Measurements from ENCODE around the gene DDAH1.

DDAH1 gene

GRCh38 chr1:85365851-85366250 is 99.1 kb downstream of the DDAH1 start:
- no peak for TF ChIP-seq CTCF (IDR thresholded peaks at IDR 0.05)
- no peak for DNase-seq (ENCODE audit: low spot score)
- no peak overlapping the region for H3K27ac ChIP-seq
- H3K4me3 ChIP-seq: no peak overlapping the region

- H3K4me3 ChIP-seq: no peak overlapping the region
- TF ChIP-seq CTCF (IDR thresholded peaks at IDR 0.05): no peak
- H3K27ac ChIP-seq: no peak overlapping the region
- DNase-seq (ENCODE audit: low spot score): no peak
Observed at GRCh38 chr1:85363521-85363920, 101.4 kb downstream of the DDAH1 start.

GRCh38 chr1:85363092-85363491 is 101.9 kb downstream of the DDAH1 start:
- H3K4me3 ChIP-seq: no peak overlapping the region
- no peak for TF ChIP-seq CTCF (IDR thresholded peaks at IDR 0.05)
- peak overlapping the region in 1 of 2 donors; percentile 13 for H3K27ac ChIP-seq
- DNase-seq (ENCODE audit: low spot score): no peak

GRCh38 chr1:85361606-85362296 is 103.2 kb downstream of the DDAH1 start:
- no peak for DNase-seq (ENCODE audit: low spot score)
- peak overlapping the region in 1 of 2 donors; percentile 6 for H3K27ac ChIP-seq
- no peak overlapping the region for H3K4me3 ChIP-seq
- no peak for TF ChIP-seq CTCF (IDR thresholded peaks at IDR 0.05)

- H3K27ac ChIP-seq: peak overlapping the region; percentile 6 to 13
- DNase-seq (ENCODE audit: low spot score): no peak
- no peak overlapping the region for H3K4me3 ChIP-seq
- no peak for TF ChIP-seq CTCF (IDR thresholded peaks at IDR 0.05)
Observed at GRCh38 chr1:85360730-85361493, 104.0 kb downstream of the DDAH1 start.

GRCh38 chr1:85359874-85360721 is 104.9 kb downstream of the DDAH1 start:
- no peak for TF ChIP-seq CTCF (IDR thresholded peaks at IDR 0.05)
- DNase-seq (ENCODE audit: low spot score): no peak

More at GRCh38 chr1:85359874-85360721, 104.9 kb downstream of the DDAH1 start:
- H3K27ac ChIP-seq: peak overlapping the region; percentile 6 to 60
- H3K4me3 ChIP-seq: no peak overlapping the region
